H1 (cell line): ENCODE results near the gene ANKIB1. TPM values are rescaled to one million over a fixed set of nuclear protein-coding genes. Genes with fewer than 3 reads are reported as not detected.

Experiments used
- CTCF ChIA-PET: fragments of 300-600 bp; sonication (Branson Sonifier 250); formaldehyde crosslinking; loops from one replicate; lab custom pipeline; 2021; ENCODE audit not compliant: partially characterized antibody; lab: Charles Lee
- POLR2A ChIA-PET: fragments of 300-600 bp; sonication (Branson Sonifier 250); formaldehyde crosslinking; loops from one replicate; lab custom pipeline; 2021; ENCODE audit warnings: inconsistent platforms; ENCODE audit not compliant: partially characterized antibody; lab: Charles Lee
- DNase-seq, 2 experiments: peaks; one replicate each; pipeline versions ENCODE4 v3.0.0 to v3.0.0-alpha.2; 2010 to 2022; ENCODE audit warnings: low spot score in 2 of 2, low read depth in 1 of 2, mixed read lengths in 1 of 2
- FAIRE-seq: peaks from 2 replicates; lab custom pipeline; 2011; peaks lifted over from hg19 to GRCh38; lab: Jason Lieb, UNC
- H2AFZ ChIP-seq: 2 replicates; pipeline ENCODE4 v1.8.1; 2012; ENCODE audit warnings: low read length, inconsistent platforms
- H2AK5ac ChIP-seq: 2 replicates; pipeline ENCODE4 v1.6.1; 2013; ENCODE audit warnings: low read depth, low read length
- H2BK120ac ChIP-seq: replicated peaks from 2 replicates; pipeline ENCODE3; 2013; ENCODE audit warnings: low read depth, low read length, inconsistent platforms
- H2BK12ac ChIP-seq: 2 replicates; pipeline ENCODE4 v1.6.1; 2013; ENCODE audit warnings: low read depth, low read length
- H2BK15ac ChIP-seq: 2 replicates; pipeline ENCODE4 v1.6.1; 2013; ENCODE audit warnings: low read length
- H2BK20ac ChIP-seq: 2 replicates; pipeline ENCODE4 v1.6.1; 2013; ENCODE audit warnings: low read length
- H2BK5ac ChIP-seq: 2 replicates; pipeline ENCODE4 v1.6.1; 2013; ENCODE audit warnings: low read depth, low read length
- H3K14ac ChIP-seq: 2 replicates; pipeline ENCODE4 v1.6.1; 2013; ENCODE audit warnings: inconsistent platforms; ENCODE audit not compliant: insufficient read length
- H3K18ac ChIP-seq: 2 replicates; pipeline ENCODE4 v1.6.1; 2013; ENCODE audit warnings: low read length; ENCODE audit errors: extremely low read depth
- H3K23ac ChIP-seq: 2 replicates; pipeline ENCODE4 v1.6.1; 2013; ENCODE audit warnings: inconsistent platforms; ENCODE audit not compliant: insufficient read length
- H3K23me2 ChIP-seq: 2 replicates; pipeline ENCODE4 v1.6.1; 2013; ENCODE audit warnings: low read depth, low read length
- H3K27ac ChIP-seq: 2 replicates; pipeline ENCODE4 v1.6.1; 2011; ENCODE audit warnings: low read depth, low read length, inconsistent platforms
- H3K27me3 ChIP-seq, 4 experiments: replicated peaks in 1 of 4; 1 replicate in 1 of 4; 2 replicates in 3 of 4; pipeline versions ENCODE4 v1.6.1 to v1.8.1; 2011 to 2013; ENCODE audit warnings: low read length in 3 of 4, mild to moderate bottlenecking in 3 of 4, inconsistent platforms in 2 of 4, mixed read lengths in 2 of 4, moderate library complexity in 1 of 4; ENCODE audit not compliant: control insufficient read depth in 3 of 4, insufficient read depth in 3 of 4; ENCODE audit errors: extremely low read depth in 1 of 4
- H3K36me3 ChIP-seq, 4 experiments: 2 replicates each; pipeline versions ENCODE4 v1.6.1 to v1.8.1; 2011 to 2013; ENCODE audit warnings: mild to moderate bottlenecking in 4 of 4, low read length in 3 of 4, moderate library complexity in 2 of 4, control low read depth in 1 of 4, inconsistent platforms in 1 of 4; ENCODE audit not compliant: insufficient read depth in 4 of 4, control insufficient read depth in 2 of 4
- H3K4ac ChIP-seq: replicated peaks from 2 replicates; pipeline ENCODE3; 2013; ENCODE audit warnings: low read length, low read depth, mixed read lengths, inconsistent platforms; ENCODE audit not compliant: insufficient read length
- H3K4me1 ChIP-seq, 4 experiments: replicated peaks in 1 of 4; 1 replicate in 1 of 4; 2 replicates in 3 of 4; pipeline versions ENCODE4 v1.6.1 to v1.8.1; 2011 to 2013; ENCODE audit warnings: low read length in 3 of 4, inconsistent platforms in 2 of 4, mixed read lengths in 1 of 4; ENCODE audit not compliant: insufficient read depth in 4 of 4, control insufficient read depth in 3 of 4
- H3K4me2 ChIP-seq, 2 experiments: 2 replicates each; pipeline versions ENCODE4 v1.6.1 to v1.8.1; 2011 to 2013; ENCODE audit warnings: low read depth in 2 of 2, low read length in 2 of 2, control low read depth in 1 of 2, inconsistent platforms in 1 of 2, mild to moderate bottlenecking in 1 of 2; ENCODE audit not compliant: insufficient read depth in 1 of 2
- H3K4me3 ChIP-seq, 4 experiments: fragments of 200-600, 300-600 bp in 1 of 4; sonication (generic), shearing (Covaris generic), sonication (Bioruptor Twin) in 1 of 4; 2 replicates each; pipeline versions ENCODE4 v1.5.1 to v1.8.1; 2011 to 2016; ENCODE audit warnings: low read length in 4 of 4, low read depth in 3 of 4, control low read depth in 2 of 4, inconsistent platforms in 2 of 4, mild to moderate bottlenecking in 2 of 4, mixed read lengths in 1 of 4, moderate library complexity in 1 of 4; ENCODE audit not compliant: insufficient read depth in 2 of 4; ENCODE audit errors: extremely low read depth in 1 of 4
- H3K56ac ChIP-seq: replicated peaks from 2 replicates; pipeline ENCODE3; 2013; ENCODE audit warnings: low read depth, mild to moderate bottlenecking, mixed read lengths, low read length, inconsistent platforms; ENCODE audit not compliant: insufficient read length
- H3K79me1 ChIP-seq: 2 replicates; pipeline ENCODE4 v1.6.1; 2013; ENCODE audit warnings: low read depth, low read length, control low read depth
- H3K79me2 ChIP-seq, 2 experiments: 2 replicates each; pipeline versions ENCODE4 v1.6.1 to v1.8.1; 2012 to 2013; ENCODE audit warnings: low read length in 2 of 2, mild to moderate bottlenecking in 2 of 2, inconsistent platforms in 1 of 2; ENCODE audit not compliant: insufficient read depth in 2 of 2, control insufficient read depth in 1 of 2
- H3K9ac ChIP-seq, 4 experiments: replicated peaks in 1 of 4; 1 replicate in 1 of 4; 2 replicates in 3 of 4; pipeline versions ENCODE4 v1.6.1 to v1.8.1; 2011 to 2013; ENCODE audit warnings: low read depth in 3 of 4, low read length in 3 of 4, control low read depth in 2 of 4, mild to moderate bottlenecking in 2 of 4, moderate library complexity in 2 of 4, inconsistent platforms in 1 of 4; ENCODE audit errors: extremely low read depth in 1 of 4
- H3K9me3 ChIP-seq, 2 experiments: 2 replicates each; pipeline versions ENCODE4 v1.6.1 to v1.8.1; 2012 to 2013; ENCODE audit warnings: mild to moderate bottlenecking in 2 of 2, moderate library complexity in 2 of 2, control low read depth in 1 of 2, inconsistent platforms in 1 of 2, low read depth in 1 of 2, low read length in 1 of 2, mixed read lengths in 1 of 2; ENCODE audit not compliant: insufficient read depth in 2 of 2
- H4K20me1 ChIP-seq, 2 experiments: replicated peaks in 1 of 2; 2 replicates each; pipeline versions ENCODE3 to v1.8.1; 2011 to 2013; ENCODE audit warnings: inconsistent platforms in 2 of 2, low read length in 2 of 2, mild to moderate bottlenecking in 1 of 2; ENCODE audit not compliant: insufficient read depth in 2 of 2, control insufficient read depth in 1 of 2
- H4K5ac ChIP-seq: 2 replicates; pipeline ENCODE4 v1.6.1; 2013; ENCODE audit warnings: low read length, low read depth, mixed read lengths, inconsistent platforms; ENCODE audit not compliant: insufficient read length
- H4K8ac ChIP-seq: 2 replicates; pipeline ENCODE4 v1.8.0; 2013; ENCODE audit warnings: mild to moderate bottlenecking, moderate library complexity, low read length, inconsistent platforms; ENCODE audit not compliant: insufficient read depth; ENCODE audit errors: extremely low read depth
- H4K91ac ChIP-seq: replicated peaks from 2 replicates; pipeline ENCODE3; 2013; ENCODE audit warnings: low read length, mixed read lengths, inconsistent platforms; ENCODE audit not compliant: insufficient read length
- ATF3 ChIP-seq: IDR thresholded peaks from 2 replicates; pipeline ENCODE4 v1.6.1; 2011; ENCODE audit warnings: low read depth, mild to moderate bottlenecking, low read length; ENCODE audit not compliant: insufficient read depth
- PHF8 ChIP-seq: fragments of 200-600 bp; sonication (generic); conservative IDR thresholded peaks from 2 replicates; pipeline ENCODE4 v1.7.1; 2012; ENCODE audit warnings: low read depth, mild to moderate bottlenecking, inconsistent platforms, low read length, moderate library complexity
- SIN3A ChIP-seq, 2 experiments: IDR thresholded peaks in 1 of 2; conservative IDR thresholded peaks in 1 of 2; 2 replicates each; pipeline ENCODE4 v1.6.1; 2011 to 2012; ENCODE audit warnings: low read length in 2 of 2, improper control_type of control experiment in 1 of 2, low read depth in 1 of 2, mild to moderate bottlenecking in 1 of 2
- WGBS, 2 experiments: shearing (Covaris generic) in 1 of 2; methylation state at CpG; one replicate each; pipeline versions ENCODE4 v1.1.6 to v1.1.7; 2013 to 2015; ENCODE audit warnings: low lambda C conversion rate in 2 of 2, mixed read lengths in 2 of 2, inconsistent platforms in 1 of 2, low coverage in 1 of 2, missing lambda C conversion rate in 1 of 2; ENCODE audit not compliant: insufficient replicate concordance in 2 of 2, insufficient coverage in 1 of 2, insufficient read length in 1 of 2; ENCODE audit errors: extremely low coverage in 1 of 2, missing lambda C conversion rate in 1 of 2; 5-methylcytosine and 5-hydroxymethylcytosine counted together
- polyA plus RNA-seq, 7 experiments: library from polyadenylated mRNA; depleted of rRNA in 3 of 7; stranded (reverse) in 5 of 7; unstranded in 2 of 7; fragments of >200 nt in 5 of 7; fragments of 200-250 nt in 2 of 7; gene quantifications; 1 replicate in 5 of 7; 2 replicates in 1 of 7; 4 replicates in 1 of 7; pipeline versions ENCODE4 v1.2.1 to v1.2.3, GENCODE V29; 2011 to 2013; ENCODE audit warnings: missing spikeins in 2 of 7, mixed read lengths in 2 of 7
- total RNA-seq: library from RNA; stranded (reverse); fragmentation: NEBNext Ultra II Directional; extraction: Animal tissue kit (Norgen Biotek cat#: 25700); gene quantifications from 2 replicates; pipeline ENCODE4 v1.2.1, GENCODE V29; 2021

Gene ANKIB1
- total and polyA plus RNA-seq, 2 of the 8 experiments (the other 6 are each of a cell fraction or from before 2014, with no cell fraction given) = 19.2 to 43.0 TPM

DNA sequence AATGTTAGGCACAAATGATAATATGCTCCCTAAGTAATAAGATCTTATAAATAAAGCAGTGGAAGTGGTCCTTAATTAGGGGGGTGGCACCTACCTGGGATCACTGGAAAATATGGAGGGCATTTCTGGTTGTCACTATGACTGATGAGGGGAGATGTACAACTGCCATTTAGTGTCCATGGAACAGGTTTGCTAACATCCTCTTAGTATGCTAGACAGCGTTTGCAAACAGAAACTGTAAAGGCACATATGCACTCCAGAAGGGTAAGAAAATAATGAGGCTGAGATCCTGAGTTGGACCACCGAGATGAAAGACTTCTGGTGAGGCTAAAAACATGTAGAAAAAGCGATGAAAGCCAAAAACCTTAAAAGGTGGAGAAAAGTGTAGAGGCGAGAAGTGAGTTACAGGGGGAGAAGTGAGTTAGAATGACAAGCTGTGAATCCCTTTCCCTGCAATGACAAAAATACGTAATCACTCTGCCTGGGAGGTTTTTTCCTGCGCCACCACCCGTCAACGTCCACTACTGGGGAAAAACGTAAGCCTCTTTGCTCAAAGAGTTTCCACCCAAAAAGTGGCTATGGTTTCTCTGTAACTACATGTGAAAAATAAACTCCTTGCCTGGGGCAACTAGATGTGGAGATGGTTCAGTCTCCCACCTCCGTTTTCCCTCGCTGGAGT lies 827 bp upstream of the ANKIB1 start:
- Histone ChIP-seq H3K27me3 (no peaks in the 10 kb centered on the region), H3K56ac (no peak overlapping the region), H3K14ac (no peak overlapping the region), H3K4me3 (peak overlapping the region; percentile 87 to 97 (median 93)), H3K4me1 (peaks cover 0 to 5% (median 1%) of the 10 kb centered on the region in 4 experiments; a peak in 5 of 7 replicates), H3K18ac (peak overlapping the region; percentile 38; the same call in 1 of the 2 replicates), H3K79me1 (peaks cover 2% of the 10 kb centered on the region; the same call in 1 of the 2 replicates), H3K27ac (peak overlapping the region; percentile 47; the same call in 1 of the 2 replicates), H4K20me1 (peaks cover 0 to 5% of the 10 kb centered on the region in 2 experiments), H2BK5ac (peak overlapping the region; percentile 87), H3K9ac (peak overlapping the region; percentile 77 to 92 (median 86)), H2BK12ac (no peak overlapping the region), H2AFZ (peak overlapping the region; percentile 74), H2BK120ac (no peak overlapping the region), H3K9me3 (no peaks in the 10 kb centered on the region), H3K4ac (no peak overlapping the region), H4K8ac (0 out of 2 replicates have a peak overlapping the region, but pooled peaks have one; percentile 29), H3K79me2 (peaks cover 4 to 53% of the 10 kb centered on the region in 2 experiments; a peak in 3 of 4 replicates), H3K36me3 (peaks cover 0 to 19% (median 3%) of the 10 kb centered on the region in 4 experiments; a peak in 2 of 8 replicates), H4K5ac (no peak overlapping the region)
- no peak for FAIRE-seq
- WGBS, 2 experiments = 10% methylated on average over 11 of the region's 11 CpGs; no CpG with 5 or more reads in 1 of the 2 experiments
- no peak for TF ChIP-seq PHF8
- no peak for TF ChIP-seq ATF3
- TF ChIP-seq SIN3A (conservative IDR thresholded peaks at IDR 0.05 in 1 of 2, IDR thresholded peaks at IDR 0.05 in 1 of 2; ENCODE audit: low read depth in 1 of 2, low read length in 2 of 2) = 0 out of 4 replicates have a peak, but pooled peaks of 1 of the 2 experiments have one; percentile 32
- TF ChIP-seq, all 59 proteins: peak for 1
- peak overlapping the region; percentile 74 to 84 for H3K4me2 ChIP-seq
- CTCF ChIA-PET = interaction anchor here (1.0 to 2.0 kb wide), 6 partner anchors 15 to 365 kb away, joined by 3 to 9 read pairs (median 4); partner anchors contain the start of genes GATAD1 and LRRD1
- no peak overlapping the region for H3K23ac ChIP-seq
- H2AK5ac ChIP-seq = no peak overlapping the region
- no peak overlapping the region for H2BK20ac ChIP-seq
- POLR2A ChIA-PET = interaction anchor here (0.6 to 2.3 kb wide), 20 partner anchors 8 to 283 kb away, joined by 3 to 12 read pairs (median 4); partner anchors contain the start of genes CYP51A1, GATAD1, PEX1 and RBM48
- H2BK15ac ChIP-seq = no peak overlapping the region
- DNase-seq = no peak
- H3K23me2 ChIP-seq = peaks cover 11% of the 10 kb centered on the region; the same call in 1 of the 2 replicates
- H4K91ac ChIP-seq = peak overlapping the region; percentile 39
